Stimulated activated CD8-positive, alpha-beta memory T cell treated with anti-CD3 and anti-CD28 coated beads, Interleukin-4, amount 100 ng/mL, for 24 hours (primary cell): ENCODE measurements around the gene TRIM65.
A peak's percentile ranks its signal among the peaks of the same experiment; 100 is the strongest.
"Not testable (repeated sequence)": the region's sequence is repeated elsewhere in the genome, so short reads cannot be mapped to it uniquely, and the experiment has no call there.

Source experiments
- DNase-seq: peaks from one replicate; pipeline ENCODE4 v3.0.0-alpha.2; 2020; ENCODE audit warnings: low read depth

TRIM65 gene

GRCh38 chr17:75895370-75896155, 1.2 kb downstream of the TRIM65 start:
- no peak for DNase-seq

- DNase-seq: no peak
Observed at GRCh38 chr17:75894049-75894733, 2.6 kb downstream of the TRIM65 start.

- DNase-seq: no peak
Observed at GRCh38 chr17:75893305-75894048, 3.3 kb downstream of the TRIM65 start.

GRCh38 chr17:75892556-75893224, 4.1 kb downstream of the TRIM65 start:
- DNase-seq: no peak

- no peak for DNase-seq
Observed at GRCh38 chr17:75891605-75892555, 4.9 kb downstream of the TRIM65 start.

GRCh38 chr17:75891022-75891604, 5.6 kb downstream of the TRIM65 start:
- DNase-seq: no peak

GRCh38 chr17:75889454-75889853, 7.3 kb downstream of the TRIM65 start:
- DNase-seq: no peak

GRCh38 chr17:75888484-75888883, 8.3 kb downstream of the TRIM65 start:
- DNase-seq: no peak

- not testable (repeated sequence) for DNase-seq
Observed at GRCh38 chr17:75885860-75886259, 10.9 kb downstream of the TRIM65 start.

- no peak for DNase-seq
Observed at GRCh38 chr17:75885431-75885830, 11.3 kb downstream of the TRIM65 start.

- no peak for DNase-seq
Observed at GRCh38 chr17:75881678-75882454, 14.9 kb downstream of the TRIM65 start.

- no peak for DNase-seq
Observed at GRCh38 chr17:75880266-75880665, 16.5 kb downstream of the TRIM65 start.

GRCh38 chr17:75878174-75878998, 18.4 kb downstream of the TRIM65 start, which contains the start of gene TRIM47:
TSS of gene TRIM47 (minus strand) at chr17:75878581. CDS start at chr17:75878548, 33 bp downstream.
- no peak for DNase-seq

GRCh38 chr17:75877752-75878173, 19.0 kb downstream of the TRIM65 start:
- DNase-seq: no peak

- no peak for DNase-seq
Observed at GRCh38 chr17:75876938-75877751, 19.6 kb downstream of the TRIM65 start.

GRCh38 chr17:75876190-75876937, 20.4 kb downstream of the TRIM65 start:
- DNase-seq: peak; percentile 47

GRCh38 chr17:75875940-75876189, 20.9 kb downstream of the TRIM65 start:
- no peak for DNase-seq
